Measurements from ENCODE around the gene TNFAIP8L2.

- no peak for TF ChIP-seq EZH2 (IDR thresholded peaks at IDR 0.05; ENCODE audit: borderline replicate concordance, low read depth, low read length, poor library complexity, severe bottlenecking)
- no peak for TF ChIP-seq CTCF (conservative IDR thresholded peaks at IDR 0.05; ENCODE audit: low read depth, low read length)
These were observed 48.1 kb upstream of the TNFAIP8L2 start for GRCh38 chr1:151108331-151108730.

Measured in A673 (cell line).